LHCN-M2 (cell line): ENCODE measurements around the gene KRTAP10-10. TPM values are rescaled to one million over a fixed set of nuclear protein-coding genes. Genes with fewer than 3 reads are reported as not detected.
A peak's percentile ranks its signal among the peaks of the same experiment; 100 is the strongest.
"Not testable (repeated sequence)": the region's sequence is repeated elsewhere in the genome, so short reads cannot be mapped to it uniquely, and the experiment has no call there.

Experiments used
- DNase-seq: peaks from one replicate; pipeline ENCODE4 v3.0.0-alpha.2; 2012; ENCODE audit warnings: low read depth
- total RNA-seq: library from RNA; depleted of rRNA; stranded (reverse); fragments of >200 nt; gene quantifications from 2 replicates; pipeline ENCODE4 v1.2.3, GENCODE V29; 2014; rRNA removed

Gene KRTAP10-10
- total RNA-seq, 1 experiment from 2014 or later, result not detected

GRCh38 chr21:44681152-44681551 is 44.0 kb downstream of the KRTAP10-10 start:
- DNase-seq, result no peak

- no peak for DNase-seq
Measured at GRCh38 chr21:44681861-44682579, 44.9 kb downstream of the KRTAP10-10 start, which contains the start of gene KRTAP12-1. KRTAP12-1 (minus strand) TSS chr21:44682163; CDS start chr21:44682123, 40 bp downstream.

- DNase-seq, result no peak
Measured at GRCh38 chr21:44682580-44683151, 45.5 kb downstream of the KRTAP10-10 start.

- DNase-seq, result no peak
Measured at GRCh38 chr21:44684077-44684476, 46.9 kb downstream of the KRTAP10-10 start.

- no peak for DNase-seq
Measured at GRCh38 chr21:44684483-44684882, 47.3 kb downstream of the KRTAP10-10 start.

GRCh38 chr21:44685050-44685449 is 47.9 kb downstream of the KRTAP10-10 start:
- not testable (repeated sequence) for DNase-seq

- no peak for DNase-seq
Measured at GRCh38 chr21:44686000-44686781, 49.0 kb downstream of the KRTAP10-10 start.

- no peak for DNase-seq
Measured at GRCh38 chr21:44686843-44687561, 49.8 kb downstream of the KRTAP10-10 start.

GRCh38 chr21:44687671-44688070 is 50.5 kb downstream of the KRTAP10-10 start:
- peak; percentile 9 for DNase-seq

Other genes with a start within 250 kb of the KRTAP10-10 start
- gene LRRC3, start 181.8 kb upstream of the KRTAP10-10 start, total RNA-seq, result not detected in 2 replicates
- not detected in 2 replicates for gene KRTAP10-1, start 97.2 kb upstream of the KRTAP10-10 start, total RNA-seq
- gene KRTAP10-2, start 85.9 kb upstream of the KRTAP10-10 start, total RNA-seq, result not detected in 2 replicates
- gene KRTAP10-3, start 78.6 kb upstream of the KRTAP10-10 start, total RNA-seq, result not detected in 2 replicates
- gene KRTAP10-4, start 63.6 kb upstream of the KRTAP10-10 start, total RNA-seq, result not detected in 2 replicates
- gene KRTAP10-5, start 56.8 kb upstream of the KRTAP10-10 start, total RNA-seq, result not detected in 2 replicates
- gene KRTAP10-6, start 44.9 kb upstream of the KRTAP10-10 start, total RNA-seq, result not detected in 2 replicates
- gene KRTAP10-7, start 36.8 kb upstream of the KRTAP10-10 start, total RNA-seq, result not detected in 2 replicates
- not detected in 2 replicates for gene KRTAP10-8, start 25.3 kb upstream of the KRTAP10-10 start, total RNA-seq
- not detected in 2 replicates for gene KRTAP10-9, start 10.3 kb upstream of the KRTAP10-10 start, total RNA-seq
- gene KRTAP10-11, start 9.1 kb downstream of the KRTAP10-10 start, total RNA-seq, result not detected in 2 replicates
- gene KRTAP12-4, start 17.3 kb downstream of the KRTAP10-10 start, total RNA-seq, result not detected in 2 replicates
- not detected in 2 replicates for gene KRTAP12-3, start 20.6 kb downstream of the KRTAP10-10 start, total RNA-seq
- not detected in 2 replicates for gene KRTAP12-2, start 29.6 kb downstream of the KRTAP10-10 start, total RNA-seq
- gene KRTAP12-1, start 44.8 kb downstream of the KRTAP10-10 start, total RNA-seq, result not detected in 2 replicates
- not detected in 2 replicates for gene KRTAP10-12, start 59.8 kb downstream of the KRTAP10-10 start, total RNA-seq
- not detected in 2 replicates for gene TSPEAR, start 74.2 kb downstream of the KRTAP10-10 start, total RNA-seq
- gene UBE2G2, start 164.5 kb downstream of the KRTAP10-10 start, total RNA-seq, result 54.5 and 55.5 TPM in 2 replicates
- 125 and 129 TPM in 2 replicates for gene SUMO3, start 180.7 kb downstream of the KRTAP10-10 start, total RNA-seq
- gene PTTG1IP, start 236.3 kb downstream of the KRTAP10-10 start, total RNA-seq, result 496 and 531 TPM in 2 replicates